Vagina (tissue), 2 donors: ENCODE measurements around the gene RFC4.

Experiments
- CTCF ChIP-seq, 3 experiments: fragments of 450-650 bp in 2 of 3; fragments of 200-600 bp in 1 of 3; sonication (generic) in 1 of 3; IDR thresholded peaks; one replicate each; pipeline ENCODE4 v1.5.1; 2017 to 2019; ENCODE audit warnings: antibody characterized with exemption in 3 of 3, mild to moderate bottlenecking in 2 of 3, moderate library complexity in 2 of 3
- POLR2A ChIP-seq, 2 donors: fragments of 450-650 bp; IDR thresholded peaks; one replicate each; pipeline ENCODE4 v1.6.1; 2017; ENCODE audit warnings: antibody characterized with exemption in 2 of 2, mild to moderate bottlenecking in 2 of 2, moderate library complexity in 2 of 2
- POLR2AphosphoS5 ChIP-seq, 2 donors: sonication (generic); formaldehyde crosslinking; IDR thresholded peaks; one replicate each; pipeline ENCODE4 v1.9.0; 2017; ENCODE audit warnings: antibody characterized with exemption in 2 of 2, mild to moderate bottlenecking in 2 of 2, low read depth in 1 of 2; ENCODE audit not compliant: insufficient read depth in 1 of 2

GRCh38 chr3:186784820-186785494 lies 21.3 kb downstream of the RFC4 start:
- no peak for TF ChIP-seq CTCF (IDR thresholded peaks at IDR 0.05)
- no peak for TF ChIP-seq POLR2A (IDR thresholded peaks at IDR 0.05)
- no peak for TF ChIP-seq POLR2AphosphoS5 (IDR thresholded peaks at IDR 0.05; ENCODE audit: insufficient read depth in 1 of 2, low read depth in 1 of 2)
